ENCODE results near the gene NPC2. TPM values are rescaled to one million over a fixed set of nuclear protein-coding genes. Genes with fewer than 3 reads are reported as not detected.
A peak's percentile ranks its signal among the peaks of the same experiment; 100 is the strongest.

Gene NPC2
- total RNA-seq, 1 donor from 2014 or later = 116 TPM

- intact Hi-C loops (cut with DNase I) = no loop called here
Observed at GRCh38 chr14:74521756-74522155, 28.7 kb upstream of the NPC2 start.

GRCh38 chr14:74519316-74520074 lies 26.4 kb upstream of the NPC2 start:
- no peak for DNase-seq (ENCODE audit: low spot score)
- intact Hi-C loops (cut with DNase I) = no loop called here

More at GRCh38 chr14:74521756-74522155, 28.7 kb upstream of the NPC2 start:
- no peak for DNase-seq (ENCODE audit: low spot score)

GRCh38 chr14:74518221-74518620 lies 25.1 kb upstream of the NPC2 start:
- no peak for DNase-seq (ENCODE audit: low spot score)
- intact Hi-C loops (cut with DNase I) = no loop called here

GRCh38 chr14:74517731-74518130 lies 24.6 kb upstream of the NPC2 start:
- intact Hi-C loops (cut with DNase I) = no loop called here
- DNase-seq (ENCODE audit: low spot score) = no peak

GRCh38 chr14:74516451-74517160 lies 23.5 kb upstream of the NPC2 start:
- no peak for DNase-seq (ENCODE audit: low spot score)
- intact Hi-C loops (cut with DNase I) = no loop called here

- intact Hi-C loops (cut with DNase I) = no loop called here
- peak; percentile 26 for DNase-seq (ENCODE audit: low spot score)
Observed at GRCh38 chr14:74515891-74516412, 22.8 kb upstream of the NPC2 start.

GRCh38 chr14:74514471-74514941 lies 21.4 kb upstream of the NPC2 start:
- DNase-seq (ENCODE audit: low spot score) = peak; percentile 75

GRCh38 chr14:74511966-74512830 lies 19.1 kb upstream of the NPC2 start:
- no peak for DNase-seq (ENCODE audit: low spot score)

More at GRCh38 chr14:74514471-74514941, 21.4 kb upstream of the NPC2 start:
- intact Hi-C loops (cut with DNase I) = no loop called here

GRCh38 chr14:74510959-74511409 lies 17.9 kb upstream of the NPC2 start:
- intact Hi-C loops (cut with DNase I) = no loop called here
- DNase-seq (ENCODE audit: low spot score) = peak; percentile 72

More at GRCh38 chr14:74511966-74512830, 19.1 kb upstream of the NPC2 start:
- intact Hi-C loops (cut with DNase I) = no loop called here

GRCh38 chr14:74510223-74510931 lies 17.3 kb upstream of the NPC2 start:
- DNase-seq (ENCODE audit: low spot score) = peak; percentile 70

GRCh38 chr14:74509587-74510222 lies 16.6 kb upstream of the NPC2 start:
- intact Hi-C loops (cut with DNase I) = no loop called here
- DNase-seq (ENCODE audit: low spot score) = peak; percentile 50

More at GRCh38 chr14:74510223-74510931, 17.3 kb upstream of the NPC2 start:
- intact Hi-C loops (cut with DNase I) = no loop called here

- intact Hi-C loops (cut with DNase I) = no loop called here
- peak; percentile 71 for DNase-seq (ENCODE audit: low spot score)
Observed at GRCh38 chr14:74508844-74509428, 15.8 kb upstream of the NPC2 start.

GRCh38 chr14:74508292-74508731 lies 15.2 kb upstream of the NPC2 start:
- intact Hi-C loops (cut with DNase I) = no loop called here
- peak; percentile 49 for DNase-seq (ENCODE audit: low spot score)

- DNase-seq (ENCODE audit: low spot score) = peak; percentile 41
- intact Hi-C loops (cut with DNase I) = no loop called here
Observed at GRCh38 chr14:74507840-74508239, 14.7 kb upstream of the NPC2 start.

GRCh38 chr14:74507085-74507484 lies 14.0 kb upstream of the NPC2 start:
- DNase-seq (ENCODE audit: low spot score) = peak; percentile 67
- intact Hi-C loops (cut with DNase I) = no loop called here

GRCh38 chr14:74506411-74506851 lies 13.3 kb upstream of the NPC2 start:
- intact Hi-C loops (cut with DNase I) = no loop called here
- peak; percentile 66 for DNase-seq (ENCODE audit: low spot score)

- intact Hi-C loops (cut with DNase I) = no loop called here
- DNase-seq (ENCODE audit: low spot score) = peak; percentile 74
Observed at GRCh38 chr14:74505831-74506230, 12.7 kb upstream of the NPC2 start.

All from cardiac septum (tissue), 1 donor.